22Rv1 (cell line): Measurements from ENCODE around the gene SERPING1.

Source experiments
- H3K27ac ChIP-seq: fragments of 450-650 bp; 2 replicates; pipeline ENCODE4 v1.5.1; 2017
- CTCF ChIP-seq: fragments of 450-650 bp; IDR thresholded peaks from 2 replicates; pipeline ENCODE4 v1.5.1; 2017; ENCODE audit warnings: mild to moderate bottlenecking
- ZFX ChIP-seq: fragments of 450-650 bp; IDR thresholded peaks from 2 replicates; pipeline ENCODE4 v1.6.1; 2017; ENCODE audit warnings: antibody characterized with exemption, borderline replicate concordance

Gene SERPING1

DNA sequence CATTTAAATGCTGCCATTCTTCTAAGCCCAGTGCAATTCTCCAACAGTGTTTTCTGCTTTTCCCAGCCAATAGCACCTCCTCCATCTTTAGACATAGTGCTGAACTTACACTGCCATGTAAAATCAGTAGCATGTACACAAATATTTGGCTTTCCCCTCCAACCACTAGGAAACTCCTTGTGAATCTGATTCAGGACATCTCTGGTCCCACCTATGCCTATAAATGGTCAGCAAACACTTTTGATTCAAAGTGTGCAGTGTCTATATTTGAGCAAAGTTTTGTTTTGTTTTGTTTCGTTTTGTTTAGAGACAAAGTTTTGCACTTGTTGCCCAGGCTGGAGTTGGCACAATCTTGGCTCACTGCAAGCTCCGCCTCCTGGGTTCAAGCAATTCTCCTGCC, 27.4 kb downstream of the SERPING1 start:
- TF ChIP-seq CTCF = no peak
- TF ChIP-seq ZFX = no peak
- no peak overlapping the region for H3K27ac ChIP-seq

DNA sequence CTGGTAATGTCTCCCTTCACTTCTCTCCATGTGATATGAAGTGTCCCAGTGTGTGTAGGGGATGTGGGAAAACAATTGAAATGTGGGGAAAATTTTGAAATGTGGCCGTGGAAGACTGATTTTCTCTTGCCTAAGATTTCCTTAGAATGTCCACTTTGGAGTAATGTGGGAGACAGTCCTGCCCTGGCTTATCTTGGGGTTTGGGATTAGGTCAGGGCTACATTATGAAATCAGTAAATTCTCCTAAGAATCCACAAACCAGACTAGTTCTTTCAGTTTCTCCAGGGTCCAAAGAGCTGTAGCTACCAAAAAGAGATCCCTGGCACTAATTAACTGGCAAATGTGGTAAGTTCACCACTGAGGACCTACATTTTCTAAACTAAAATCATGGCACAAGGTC, 29.4 kb downstream of the SERPING1 start:
- no peak overlapping the region for H3K27ac ChIP-seq
- TF ChIP-seq ZFX = no peak
- no peak for TF ChIP-seq CTCF

GRCh38 chr11:57630171-57630570, 32.7 kb downstream of the SERPING1 start:
- TF ChIP-seq ZFX = no peak
- no peak for TF ChIP-seq CTCF
- no peak overlapping the region for H3K27ac ChIP-seq

- TF ChIP-seq CTCF (no peak), ZFX (no peak)
Observed at GRCh38 chr11:57632116-57632515, 34.6 kb downstream of the SERPING1 start.

DNA sequence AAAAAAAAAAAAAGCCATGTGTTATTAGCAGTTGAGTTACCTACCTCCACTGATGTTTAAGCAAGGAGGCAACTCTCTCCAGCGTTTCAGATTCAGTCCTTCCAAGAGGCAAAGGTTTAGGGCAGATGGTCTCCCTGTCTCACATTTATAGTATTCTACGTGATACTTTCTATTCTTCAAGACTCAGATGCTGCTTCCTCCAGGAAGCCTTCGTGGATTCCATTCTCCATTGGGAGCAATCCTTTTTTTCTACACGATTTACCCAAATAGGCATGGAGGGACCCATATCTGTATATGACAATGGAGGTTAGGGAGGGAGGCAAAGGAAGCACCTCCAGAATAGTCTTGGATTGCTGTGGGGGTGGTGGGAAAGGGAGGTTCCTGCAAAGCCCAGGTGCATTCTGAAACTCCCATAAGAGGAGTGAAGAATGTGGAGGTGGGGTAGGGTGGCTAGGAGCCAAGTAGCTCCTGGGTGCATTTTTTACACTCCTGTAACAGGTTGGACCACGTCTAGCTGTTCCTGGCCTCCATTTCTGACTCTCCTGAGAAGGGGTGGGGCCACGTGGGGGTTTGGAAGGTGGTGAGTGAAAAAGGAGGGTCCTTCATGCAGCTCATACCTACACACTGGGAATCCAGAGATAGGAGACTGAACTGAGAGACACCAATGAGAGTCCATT, 36.0 kb downstream of the SERPING1 start:
- H3K27ac ChIP-seq = no peak overlapping the region
- no peak for TF ChIP-seq CTCF
- no peak for TF ChIP-seq ZFX

More at GRCh38 chr11:57632116-57632515, 34.6 kb downstream of the SERPING1 start:
- H3K27ac ChIP-seq = no peak overlapping the region

- TF ChIP-seq ZFX (no peak), CTCF (no peak)
- H3K27ac ChIP-seq = no peak overlapping the region
Observed at GRCh38 chr11:57634311-57634710, 36.8 kb downstream of the SERPING1 start.

GRCh38 chr11:57635246-57635645, 37.8 kb downstream of the SERPING1 start:
- H3K27ac ChIP-seq = no peak overlapping the region
- no peak for TF ChIP-seq CTCF
- no peak for TF ChIP-seq ZFX
